Testis (tissue), 3 donors: Measurements from ENCODE around the gene ELOVL1. TPM values are rescaled to one million over a fixed set of nuclear protein-coding genes. Genes with fewer than 3 reads are reported as not detected.
"Not testable (repeated sequence)": the region's sequence is repeated elsewhere in the genome, so short reads cannot be mapped to it uniquely, and the experiment has no call there.

Experiments used
- DNase-seq: peaks from one replicate; pipeline ENCODE4 v3.0.0-alpha.2; 2019
- H3K27ac ChIP-seq, 2 donors: fragments of 200-600 bp; sonication (generic); one replicate each; pipeline ENCODE4 v1.5.1; 2019
- H3K27me3 ChIP-seq: fragments of 200-600 bp; sonication (generic); one replicate; pipeline ENCODE4 v1.5.1; 2019
- H3K36me3 ChIP-seq: fragments of 200-600 bp; sonication (generic); one replicate; pipeline ENCODE4 v1.5.1; 2017; ENCODE audit warnings: low read depth; ENCODE audit errors: missing control alignments
- H3K4me1 ChIP-seq: fragments of 200-600 bp; sonication (generic); one replicate; pipeline ENCODE4 v1.5.1; 2019
- H3K4me3 ChIP-seq, 2 donors: fragments of 200-600 bp; sonication (generic); one replicate each; pipeline ENCODE4 v1.5.1; 2017 to 2019
- H3K9me3 ChIP-seq: fragments of 200-600 bp; sonication (generic); one replicate; pipeline ENCODE4 v1.5.1; 2017
- CTCF ChIP-seq, 3 experiments: fragments of 450-650 bp in 2 of 3; fragments of 200-600 bp in 1 of 3; sonication (generic) in 1 of 3; IDR thresholded peaks; one replicate each; pipeline ENCODE4 v1.5.1; 2016 to 2019; ENCODE audit warnings: antibody characterized with exemption in 3 of 3, mild to moderate bottlenecking in 2 of 3, moderate library complexity in 1 of 3
- POLR2A ChIP-seq: fragments of 450-650 bp; IDR thresholded peaks from one replicate; pipeline ENCODE4 v1.6.1; 2017; ENCODE audit warnings: antibody characterized with exemption, mild to moderate bottlenecking, moderate library complexity
- WGBS, 2 donors: methylation state at CpG; one replicate each; pipeline ENCODE4 v1.1.5; 2018; 5-methylcytosine and 5-hydroxymethylcytosine counted together
- intact Hi-C: fragments of 100-400 bp; cut with DNase I; formaldehyde crosslinking; loops from one replicate; pipeline ENCODE4 v1.15.1; 2023; ENCODE audit warnings: low total_unique reads
- polyA plus RNA-seq: library from polyadenylated mRNA; stranded (reverse); fragments of 350-450 nt; fragmentation: Illumina TruSeq; extraction: RNeasy Lipid Tissue Mini Kit (QIAGEN cat#74804); gene quantifications from one replicate; pipeline ENCODE4 v1.2.3, GENCODE V29; 2014; ENCODE audit warnings: low read depth, low replicate concordance; ENCODE audit not compliant: insufficient read depth
- total RNA-seq, 2 donors: library from RNA; depleted of rRNA; stranded (reverse); fragments of >200 nt; gene quantifications; one replicate each; pipeline ENCODE4 v1.2.3, GENCODE V29; 2016

Gene ELOVL1
- total and polyA plus RNA-seq, 3 donors from 2014 or later: 30.6 to 51.5 (median 40.1) TPM

- Histone ChIP-seq H3K27me3 (no peaks in the 10 kb centered on the region), H3K4me1 (peaks cover 18% of the 10 kb centered on the region), H3K4me3 (no peak overlapping the region), H3K36me3 (no peaks in the 10 kb centered on the region), H3K27ac (no peak overlapping the region), H3K9me3 (no peaks in the 10 kb centered on the region)
- intact Hi-C loops: no loop called here
- TF ChIP-seq POLR2A (no peak), CTCF (IDR thresholded peaks at IDR 0.05) (no peak)
- DNase-seq: no peak
- WGBS, 2 donors: 68 to 76% methylated on average over 2 of the region's 2 CpGs
These were observed 38.0 kb upstream of the ELOVL1 start for GRCh38 chr1:43405876-43406234.

- intact Hi-C loops: no loop called here
- Histone ChIP-seq H3K4me3 (no peak overlapping the region), H3K27ac (no peak overlapping the region), H3K4me1 (peaks cover 18% of the 10 kb centered on the region), H3K9me3 (no peaks in the 10 kb centered on the region), H3K36me3 (no peaks in the 10 kb centered on the region), H3K27me3 (no peaks in the 10 kb centered on the region)
- TF ChIP-seq POLR2A (no peak), CTCF (IDR thresholded peaks at IDR 0.05) (no peak)
- WGBS, 2 donors: 74 to 75% methylated on average over 6 of the region's 6 CpGs
- DNase-seq: peak; percentile 41
These were observed 37.5 kb upstream of the ELOVL1 start for GRCh38 chr1:43405219-43405875.

GRCh38 chr1:43404353-43404752, 36.5 kb upstream of the ELOVL1 start:
- Histone ChIP-seq H3K36me3 (no peaks in the 10 kb centered on the region), H3K27me3 (no peaks in the 10 kb centered on the region), H3K4me1 (peaks cover 18% of the 10 kb centered on the region), H3K27ac (no peak overlapping the region), H3K9me3 (no peaks in the 10 kb centered on the region), H3K4me3 (no peak overlapping the region)
- TF ChIP-seq CTCF (IDR thresholded peaks at IDR 0.05): no peak
- TF ChIP-seq POLR2A: no peak
- intact Hi-C loops: no loop called here
- DNase-seq: no peak
- WGBS, 2 donors: 95 to 96% methylated on average over 6 of the region's 6 CpGs

- Histone ChIP-seq H3K9me3 (no peaks in the 10 kb centered on the region), H3K27ac (no peak overlapping the region), H3K27me3 (no peaks in the 10 kb centered on the region), H3K4me3 (no peak overlapping the region), H3K36me3 (no peaks in the 10 kb centered on the region), H3K4me1 (peaks cover 18% of the 10 kb centered on the region)
- 82 to 89% methylated on average over 6 of the region's 6 CpGs for WGBS, 2 donors
- DNase-seq: no peak
- intact Hi-C loops: no loop called here
- TF ChIP-seq POLR2A: no peak
- TF ChIP-seq CTCF (IDR thresholded peaks at IDR 0.05): no peak
These were observed 34.5 kb upstream of the ELOVL1 start for GRCh38 chr1:43402089-43402865.

GRCh38 chr1:43400441-43400840, 32.6 kb upstream of the ELOVL1 start:
- H3K36me3 ChIP-seq, H3K27me3 ChIP-seq, H3K9me3 ChIP-seq, DNase-seq, H3K27ac ChIP-seq, intact Hi-C loops, H3K4me3 ChIP-seq, H3K4me1 ChIP-seq: not testable (repeated sequence)
- WGBS, 2 donors: 95 to 96% methylated on average over 9 of the region's 9 CpGs
